Mesendoderm (in vitro differentiated cells): ENCODE results near the gene GSTCD.
A peak's percentile ranks its signal among the peaks of the same experiment; 100 is the strongest.

Source experiments
- DNase-seq: peaks from one replicate; pipeline ENCODE4 v3.0.0; 2013
- H2AK5ac ChIP-seq: 2 replicates; pipeline ENCODE4 v1.6.1; 2013; ENCODE audit warnings: low read length, inconsistent platforms
- H2BK120ac ChIP-seq: 2 replicates; pipeline ENCODE4 v1.6.1; 2013; ENCODE audit warnings: low read depth, mild to moderate bottlenecking, low read length, moderate library complexity, mixed read lengths
- H2BK15ac ChIP-seq: replicated peaks from 2 replicates; pipeline ENCODE4 v1.6.1; 2013; ENCODE audit warnings: low read depth, mild to moderate bottlenecking, moderate library complexity
- H2BK5ac ChIP-seq: 2 replicates; pipeline ENCODE4 v1.6.1; 2013; ENCODE audit warnings: low read length, inconsistent platforms
- H3K18ac ChIP-seq: 2 replicates; pipeline ENCODE4 v1.6.1; 2013; ENCODE audit warnings: mild to moderate bottlenecking, low read length, mixed read lengths
- H3K23ac ChIP-seq: one replicate; pipeline ENCODE4 v1.6.1; 2013; ENCODE audit warnings: low read length
- H3K27ac ChIP-seq: 2 replicates; pipeline ENCODE4 v1.5.1; 2013; ENCODE audit warnings: low read depth, mild to moderate bottlenecking, inconsistent platforms, low read length, moderate library complexity
- H3K27me3 ChIP-seq: 2 replicates; pipeline ENCODE4 v1.6.1; 2013; ENCODE audit warnings: low read length, control low read depth, mild to moderate bottlenecking, inconsistent platforms; ENCODE audit not compliant: insufficient read depth, poor library complexity
- H3K36me3 ChIP-seq: 2 replicates; pipeline ENCODE4 v1.6.1; 2013; ENCODE audit warnings: low read length, inconsistent platforms; ENCODE audit not compliant: control insufficient read depth, insufficient read depth
- H3K4ac ChIP-seq: one replicate; pipeline ENCODE4 v1.6.1; 2013; ENCODE audit warnings: low read depth, mild to moderate bottlenecking, low read length, moderate library complexity
- H3K4me1 ChIP-seq: 2 replicates; pipeline ENCODE4 v1.6.1; 2013; ENCODE audit warnings: low read depth, low read length, inconsistent platforms; ENCODE audit not compliant: control insufficient read depth
- H3K4me2 ChIP-seq: 2 replicates; pipeline ENCODE4 v1.6.1; 2013; ENCODE audit warnings: low read length
- H3K4me3 ChIP-seq: 2 replicates; pipeline ENCODE4 v1.5.1; 2013; ENCODE audit warnings: mild to moderate bottlenecking, low read length
- H3K56ac ChIP-seq: one replicate; pipeline ENCODE4 v1.6.1; 2013; ENCODE audit warnings: low read length
- H3K79me1 ChIP-seq: 2 replicates; pipeline ENCODE4 v1.6.1; 2013; ENCODE audit warnings: low read length, inconsistent platforms
- H3K79me2 ChIP-seq: 2 replicates; pipeline ENCODE4 v1.6.1; 2013; ENCODE audit warnings: mild to moderate bottlenecking, low read length; ENCODE audit not compliant: control insufficient read depth, insufficient read depth
- H3K9ac ChIP-seq: 2 replicates; pipeline ENCODE4 v1.6.1; 2013; ENCODE audit warnings: low read length, inconsistent platforms
- H4K5ac ChIP-seq: one replicate; pipeline ENCODE4 v1.6.1; 2013; ENCODE audit warnings: low read length
- H4K8ac ChIP-seq: one replicate; pipeline ENCODE4 v1.6.1; 2013; ENCODE audit warnings: low read depth, mild to moderate bottlenecking, control low read depth, low read length, moderate library complexity
- WGBS: extraction: QIAGEN DNeasy Blood & Tissue Kit; methylation state at CpG from one replicate; pipeline ENCODE4 v1.1.7; 2013; ENCODE audit warnings: low lambda C conversion rate, missing lambda C conversion rate; ENCODE audit not compliant: insufficient coverage; ENCODE audit errors: extremely low coverage; 5-methylcytosine and 5-hydroxymethylcytosine counted together

GSTCD gene

DNA sequence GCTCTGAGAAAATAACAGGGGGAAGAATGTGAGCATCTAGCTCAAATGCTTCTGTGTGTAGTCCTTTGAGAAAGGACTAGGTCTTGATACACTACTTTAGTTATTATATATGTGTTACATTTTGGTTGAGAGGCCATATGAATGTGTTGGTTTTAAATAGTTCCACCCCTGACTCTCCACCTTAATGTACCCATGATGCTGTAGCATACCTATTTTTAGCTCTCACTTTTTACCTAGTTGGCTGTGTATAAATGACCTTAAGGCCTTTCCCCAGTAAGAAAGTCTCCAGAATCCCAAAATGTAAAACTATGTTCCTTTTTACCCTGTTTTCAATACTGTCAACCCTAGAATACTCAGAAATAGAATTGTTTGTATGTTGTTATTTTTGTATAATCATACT, 166.6 kb downstream of the GSTCD start:
- no peak overlapping the region for H3K4me2 ChIP-seq
- no peak overlapping the region for H2AK5ac ChIP-seq
- no peaks in the 10 kb centered on the region for H3K36me3 ChIP-seq
- H3K18ac ChIP-seq: no peak overlapping the region
- H3K23ac ChIP-seq: no peak overlapping the region
- no peak overlapping the region for H2BK15ac ChIP-seq
- no peak for DNase-seq
- H2BK5ac ChIP-seq: no peak overlapping the region
- no peak overlapping the region for H4K5ac ChIP-seq
- H3K79me1 ChIP-seq: no peaks in the 10 kb centered on the region
- H3K4me1 ChIP-seq: no peaks in the 10 kb centered on the region
- H3K56ac ChIP-seq: no peak overlapping the region
- no peak overlapping the region for H3K4ac ChIP-seq
- no peaks in the 10 kb centered on the region for H3K27me3 ChIP-seq
- H3K9ac ChIP-seq: no peak overlapping the region
- no peak overlapping the region for H2BK120ac ChIP-seq
- no peaks in the 10 kb centered on the region for H3K79me2 ChIP-seq
- H4K8ac ChIP-seq: no peak overlapping the region
- no peak overlapping the region for H3K4me3 ChIP-seq
- no peak overlapping the region for H3K27ac ChIP-seq

DNA sequence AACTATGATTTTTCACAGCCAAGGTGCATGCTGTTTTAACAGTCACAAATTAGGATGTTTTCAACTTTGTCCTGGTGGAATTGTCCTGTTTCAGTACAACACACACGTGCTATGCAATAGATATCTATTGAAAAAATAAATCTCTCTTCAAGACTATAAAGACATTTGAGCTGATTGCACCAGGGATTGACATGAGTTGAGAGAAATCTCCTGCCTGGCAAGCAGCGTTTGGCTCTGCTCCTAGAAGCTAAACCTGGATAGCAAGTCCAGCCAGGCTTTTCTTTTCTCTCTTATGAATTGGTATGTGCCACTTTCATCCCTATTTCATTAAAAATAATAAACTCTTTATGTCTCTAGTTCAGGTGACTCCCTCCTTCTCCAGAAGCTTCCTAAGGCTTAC, 170.1 kb downstream of the GSTCD start:
- Histone ChIP-seq H3K79me2 (no peaks in the 10 kb centered on the region), H3K27ac (no peak overlapping the region), H3K56ac (no peak overlapping the region), H4K8ac (no peak overlapping the region), H3K23ac (no peak overlapping the region), H3K18ac (no peak overlapping the region), H2BK15ac (no peak overlapping the region), H4K5ac (no peak overlapping the region), H3K4ac (no peak overlapping the region), H2BK120ac (no peak overlapping the region), H3K36me3 (no peaks in the 10 kb centered on the region), H3K27me3 (no peaks in the 10 kb centered on the region), H3K4me1 (no peaks in the 10 kb centered on the region), H3K4me2 (no peak overlapping the region), H2AK5ac (no peak overlapping the region), H3K79me1 (no peaks in the 10 kb centered on the region), H3K9ac (no peak overlapping the region), H3K4me3 (no peak overlapping the region), H2BK5ac (no peak overlapping the region)
- no CpG with 5 or more reads among the region's 2 CpGs for WGBS
- no peak for DNase-seq

DNA sequence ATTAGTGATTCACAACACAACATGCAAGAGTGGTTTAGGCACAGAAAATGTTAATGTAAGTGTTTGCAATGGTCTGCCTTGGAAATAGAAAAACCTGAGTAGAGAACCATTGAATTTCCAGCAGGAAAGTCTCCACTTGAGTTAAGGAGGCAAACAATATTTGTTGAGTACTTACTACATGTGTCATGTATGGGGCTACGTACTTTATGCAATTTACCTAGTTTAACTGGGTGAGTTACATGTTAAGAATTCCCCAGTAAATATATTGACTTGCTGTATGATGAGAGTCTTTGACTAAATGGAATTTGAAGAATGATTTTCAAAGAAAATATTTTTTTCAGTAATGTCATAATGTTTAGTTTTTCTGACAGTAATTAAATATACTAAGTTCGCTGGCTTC, 178.9 kb downstream of the GSTCD start:
- Histone ChIP-seq H2BK120ac (no peak overlapping the region), H2BK5ac (no peak overlapping the region), H3K4me1 (no peaks in the 10 kb centered on the region), H3K4me2 (no peak overlapping the region), H3K27me3 (no peaks in the 10 kb centered on the region), H4K5ac (no peak overlapping the region), H2AK5ac (no peak overlapping the region), H3K9ac (no peak overlapping the region), H3K27ac (no peak overlapping the region), H3K23ac (no peak overlapping the region), H3K56ac (no peak overlapping the region), H3K4ac (no peak overlapping the region), H3K79me2 (no peaks in the 10 kb centered on the region), H3K4me3 (no peak overlapping the region), H2BK15ac (no peak overlapping the region), H3K36me3 (no peaks in the 10 kb centered on the region), H4K8ac (no peak overlapping the region), H3K18ac (no peak overlapping the region), H3K79me1 (no peaks in the 10 kb centered on the region)
- WGBS: no CpG with 5 or more reads among the region's 2 CpGs
- DNase-seq: no peak

DNA sequence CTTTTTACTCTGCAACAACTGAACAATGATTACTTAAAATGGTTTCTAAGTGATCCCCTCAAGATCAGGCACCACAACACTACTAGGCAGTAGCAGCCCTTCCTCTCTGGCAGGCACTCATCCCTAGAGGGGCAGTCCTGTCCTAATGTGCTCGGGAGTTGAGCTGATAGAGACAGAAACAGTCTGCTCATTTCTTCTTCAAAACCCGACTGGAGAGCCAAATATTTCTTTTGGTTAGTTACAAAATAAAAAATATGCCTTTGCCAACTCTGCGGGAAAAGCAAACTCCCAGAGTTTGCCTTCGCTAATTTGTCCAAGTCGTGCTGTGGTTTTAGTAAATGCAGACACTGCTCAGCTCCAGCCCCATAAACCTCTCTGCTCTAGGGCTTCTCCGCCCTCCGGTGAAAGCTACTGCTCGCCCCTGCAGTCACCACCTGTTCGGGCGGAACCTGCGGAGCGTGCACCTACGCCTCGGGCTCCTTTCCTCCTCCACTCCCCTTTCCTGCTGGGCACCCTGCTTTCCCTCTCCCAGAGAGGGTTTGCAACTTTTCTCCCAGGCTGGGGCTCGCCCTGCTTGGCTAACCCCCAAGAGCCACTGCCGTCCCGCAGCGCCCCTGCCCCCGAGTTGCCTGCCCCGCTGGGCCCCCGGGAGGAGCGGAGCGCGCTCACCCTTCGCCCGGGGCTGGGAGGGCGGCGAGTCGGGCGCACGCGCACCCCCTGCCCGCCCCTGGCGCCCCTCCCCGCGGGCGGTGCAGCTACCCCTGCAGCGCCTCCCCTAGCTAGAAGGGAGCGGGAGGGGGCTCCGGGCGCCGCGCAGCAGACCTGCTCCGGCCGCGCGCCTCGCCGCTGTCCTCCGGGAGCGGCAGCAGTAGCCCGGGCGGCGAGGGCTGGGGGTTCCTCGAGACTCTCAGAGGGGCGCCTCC, 186.3 kb downstream of the GSTCD start, which contains the start of gene NPNT:
NPNT (plus strand) TSS at position 812 of the 923 bp plus-strand sequence. CDS start 182 bp downstream, outside the sequence.
- no peaks in the 10 kb centered on the region for H3K4me1 ChIP-seq
- no peak within 1 kb of the TSS for H3K4ac ChIP-seq
- H3K56ac ChIP-seq: peak within 1 kb of the TSS; percentile 54
- H3K79me1 ChIP-seq: no peaks in the 10 kb centered on the region
- no peak within 1 kb of the TSS for H3K4me3 ChIP-seq
- WGBS: no CpG with 5 or more reads among the region's 56 CpGs
- no peaks in the 10 kb centered on the region for H3K79me2 ChIP-seq
- no peak within 1 kb of the TSS for H3K9ac ChIP-seq
- no peak within 1 kb of the TSS for H3K27ac ChIP-seq
- H3K27me3 ChIP-seq: peaks cover 20% of the 10 kb centered on the region
- H3K36me3 ChIP-seq: no peaks in the 10 kb centered on the region
- no peak within 1 kb of the TSS for H2AK5ac ChIP-seq
- no peak within 1 kb of the TSS for H2BK5ac ChIP-seq
- no peak for DNase-seq
- H3K4me2 ChIP-seq: peak within 1 kb of the TSS; percentile 83
- H3K18ac ChIP-seq: no peak within 1 kb of the TSS
- H2BK120ac ChIP-seq: no peak within 1 kb of the TSS
- no peak within 1 kb of the TSS for H4K5ac ChIP-seq
- no peak within 1 kb of the TSS for H2BK15ac ChIP-seq
- H3K23ac ChIP-seq: no peak within 1 kb of the TSS
- H4K8ac ChIP-seq: no peak within 1 kb of the TSS

DNA sequence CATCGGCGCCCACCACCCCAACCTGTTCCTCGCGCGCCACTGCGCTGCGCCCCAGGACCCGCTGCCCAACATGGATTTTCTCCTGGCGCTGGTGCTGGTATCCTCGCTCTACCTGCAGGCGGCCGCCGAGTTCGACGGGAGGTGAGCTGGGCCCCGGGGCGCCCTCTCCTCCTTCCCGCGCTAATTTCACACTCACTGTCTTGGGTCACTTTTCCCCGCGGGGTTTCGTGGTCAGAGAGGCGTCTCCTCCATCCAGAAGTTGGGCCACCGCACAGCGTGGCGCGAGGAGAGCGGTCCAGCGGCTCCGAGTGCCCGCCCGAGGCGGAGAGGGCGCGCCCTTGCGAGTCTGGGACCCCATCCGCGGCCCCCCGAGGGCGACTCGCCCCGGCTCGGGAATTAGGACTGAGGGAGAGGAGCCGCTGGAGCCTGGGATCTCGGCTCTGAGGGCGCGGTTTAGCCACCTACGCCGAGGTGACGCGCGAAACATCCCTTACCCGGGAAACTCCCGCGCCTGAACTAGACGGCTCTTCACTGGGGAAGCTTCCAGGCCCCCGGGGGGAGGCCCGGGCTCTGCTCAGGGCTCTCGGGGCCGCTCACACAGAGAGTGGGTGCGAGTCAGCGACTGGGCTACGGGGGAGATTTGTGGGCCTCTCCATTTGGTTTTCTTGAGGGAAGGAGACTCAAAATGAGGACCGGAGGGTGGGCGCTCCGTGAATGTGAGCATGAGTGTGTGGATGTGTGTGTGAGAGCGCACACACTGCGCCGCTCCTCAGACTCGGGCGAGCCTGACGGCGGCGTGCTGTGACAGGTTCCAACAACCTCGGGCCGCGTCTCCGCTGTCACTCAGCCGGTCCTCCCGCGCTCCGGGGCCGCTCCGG, 187.2 kb downstream of the GSTCD start:
- no peak for DNase-seq
- WGBS: no CpG with 5 or more reads among the region's 84 CpGs
- peaks cover 20% of the 10 kb centered on the region for H3K27me3 ChIP-seq

More for the DNA sequence above, 187.2 kb downstream of the GSTCD start:
- Histone ChIP-seq H3K4me1 (no peaks in the 10 kb centered on the region), H3K4me2 (peak overlapping the region; percentile 83), H3K4me3 (no peak overlapping the region), H2BK5ac (no peak overlapping the region), H3K79me2 (no peaks in the 10 kb centered on the region), H3K79me1 (no peaks in the 10 kb centered on the region), H3K9ac (no peak overlapping the region), H2BK15ac (no peak overlapping the region), H4K8ac (no peak overlapping the region), H4K5ac (no peak overlapping the region), H3K36me3 (no peaks in the 10 kb centered on the region), H3K18ac (no peak overlapping the region), H2BK120ac (no peak overlapping the region), H3K56ac (peak overlapping the region; percentile 54), H2AK5ac (no peak overlapping the region), H3K23ac (no peak overlapping the region), H3K27ac (no peak overlapping the region), H3K4ac (no peak overlapping the region)
